H7 (cell line): Measurements from ENCODE around the gene UNC5B. TPM values are rescaled to one million over a fixed set of nuclear protein-coding genes. Genes with fewer than 3 reads are reported as not detected.
"Not testable (repeated sequence)": the region's sequence is repeated elsewhere in the genome, so short reads cannot be mapped to it uniquely, and the experiment has no call there.

Source experiments
- DNase-seq: peaks from one replicate; pipeline ENCODE4 v3.0.0; 2012
- H3K27me3 ChIP-seq: 2 replicates; pipeline ENCODE4 v1.6.0; 2011; ENCODE audit warnings: mild to moderate bottlenecking, low read length; ENCODE audit not compliant: control insufficient read depth, insufficient read depth
- H3K36me3 ChIP-seq: replicated peaks from 2 replicates; pipeline ENCODE4 v1.5.1; 2011; ENCODE audit warnings: low read length; ENCODE audit not compliant: control insufficient read depth, insufficient read depth
- H3K4me3 ChIP-seq: 2 replicates; pipeline ENCODE4 v1.5.1; 2011; ENCODE audit warnings: low read depth, mild to moderate bottlenecking, control low read depth, low read length, moderate library complexity; ENCODE audit not compliant: insufficient read depth
- total RNA-seq: library from RNA; depleted of rRNA; stranded (reverse); fragments of >200 nt; shearing (Covaris generic); gene quantifications from 2 replicates; pipeline ENCODE4 v1.2.3, GENCODE V29; 2014

Gene UNC5B
- total RNA-seq, 1 experiment from 2014 or later = 34.7 TPM

- Histone ChIP-seq H3K4me3 (no peak overlapping the region), H3K36me3 (no peaks in the 10 kb centered on the region), H3K27me3 (no peaks in the 10 kb centered on the region)
- DNase-seq = no peak
Measured at GRCh38 chr10:71266918-71267442, 54.6 kb downstream of the UNC5B start.

- Histone ChIP-seq H3K27me3 (no peaks in the 10 kb centered on the region), H3K36me3 (no peaks in the 10 kb centered on the region), H3K4me3 (no peak overlapping the region)
- no peak for DNase-seq
Measured at GRCh38 chr10:71267508-71268240, 55.3 kb downstream of the UNC5B start.

GRCh38 chr10:71268247-71268691, 55.9 kb downstream of the UNC5B start:
- H3K4me3 ChIP-seq = no peak overlapping the region
- no peaks in the 10 kb centered on the region for H3K27me3 ChIP-seq
- DNase-seq = peak; percentile 83
- H3K36me3 ChIP-seq = no peaks in the 10 kb centered on the region

GRCh38 chr10:71268758-71269157, 56.4 kb downstream of the UNC5B start:
- DNase-seq = no peak
- Histone ChIP-seq H3K36me3 (no peaks in the 10 kb centered on the region), H3K27me3 (no peaks in the 10 kb centered on the region), H3K4me3 (no peak overlapping the region)

GRCh38 chr10:71269301-71270288, 57.2 kb downstream of the UNC5B start:
- no peaks in the 10 kb centered on the region for H3K36me3 ChIP-seq
- no peaks in the 10 kb centered on the region for H3K27me3 ChIP-seq
- peak; percentile 90 for DNase-seq
- H3K4me3 ChIP-seq = 0 out of 2 replicates have a peak overlapping the region, but pooled peaks have one; percentile 16

- Histone ChIP-seq H3K4me3 (no peak overlapping the region), H3K27me3 (no peaks in the 10 kb centered on the region), H3K36me3 (no peaks in the 10 kb centered on the region)
- peak; percentile 89 for DNase-seq
Measured at GRCh38 chr10:71270301-71271220, 58.2 kb downstream of the UNC5B start.

GRCh38 chr10:71271662-71272055, 59.3 kb downstream of the UNC5B start:
- Histone ChIP-seq H3K27me3 (no peaks in the 10 kb centered on the region), H3K4me3 (no peak overlapping the region), H3K36me3 (no peaks in the 10 kb centered on the region)
- DNase-seq = no peak

GRCh38 chr10:71272056-71272771, 59.8 kb downstream of the UNC5B start:
- Histone ChIP-seq H3K27me3 (no peaks in the 10 kb centered on the region), H3K36me3 (no peaks in the 10 kb centered on the region), H3K4me3 (no peak overlapping the region)
- DNase-seq = peak; percentile 74

- not testable (repeated sequence) for H3K4me3 ChIP-seq, H3K27me3 ChIP-seq, DNase-seq, H3K36me3 ChIP-seq
Measured at GRCh38 chr10:71272974-71273373, 60.6 kb downstream of the UNC5B start.

GRCh38 chr10:71273506-71273905, 61.1 kb downstream of the UNC5B start:
- Histone ChIP-seq H3K27me3 (no peaks in the 10 kb centered on the region), H3K4me3 (no peak overlapping the region), H3K36me3 (no peaks in the 10 kb centered on the region)
- no peak for DNase-seq

GRCh38 chr10:71274901-71275796, 62.8 kb downstream of the UNC5B start:
- no peaks in the 10 kb centered on the region for H3K27me3 ChIP-seq
- peaks cover 1% of the 10 kb centered on the region; the same call in 1 of the 2 replicates for H3K36me3 ChIP-seq
- no peak for DNase-seq
- no peak overlapping the region for H3K4me3 ChIP-seq

- Histone ChIP-seq H3K36me3 (peaks cover 1% of the 10 kb centered on the region; the same call in 1 of the 2 replicates), H3K27me3 (no peaks in the 10 kb centered on the region), H3K4me3 (no peak overlapping the region)
- no peak for DNase-seq
Measured at GRCh38 chr10:71276873-71277272, 64.5 kb downstream of the UNC5B start.
